Measurements from ENCODE around the gene LAIR2.

Gene LAIR2

GRCh38 chr19:54473071-54473891 is 29.4 kb upstream of the LAIR2 start, which contains the start of gene CDC42EP5:
TSS of gene CDC42EP5 (minus strand) at chr19:54473296. CDS start at chr19:54465547, 7,749 bp downstream.
- peaks cover 86% of the 10 kb centered on the region for H3K27me3 ChIP-seq (replicated peaks; ENCODE audit: insufficient read depth, low read length)
- TF ChIP-seq CTCF (IDR thresholded peaks at IDR 0.05; ENCODE audit: low read length) (no peak), EZH2phosphoT487 (IDR thresholded peaks at IDR 0.05; ENCODE audit: low read length) (no peak), EZH2 (optimal IDR thresholded peaks at IDR 0.05; ENCODE audit: low read depth, low read length) (no peak)
- H3K9me3 ChIP-seq (replicated peaks; ENCODE audit: insufficient read depth, low read length), result no peaks in the 10 kb centered on the region
- H3F3A ChIP-seq (ENCODE audit: insufficient read depth, low read length), result no peaks in the 10 kb centered on the region
- H2AFZ ChIP-seq (ENCODE audit: low read length), result no peak within 1 kb of the TSS
- H3K36me3 ChIP-seq (replicated peaks; ENCODE audit: insufficient read depth, low read length), result no peaks in the 10 kb centered on the region
- no peak within 1 kb of the TSS for H3K9ac ChIP-seq (ENCODE audit: low read length)
- no peak within 1 kb of the TSS for H3K27ac ChIP-seq (ENCODE audit: low read length)
- H3K4me2 ChIP-seq (ENCODE audit: low read depth, low read length), result no peak within 1 kb of the TSS
- no peaks in the 10 kb centered on the region for H3K4me1 ChIP-seq (ENCODE audit: low read length)
- H4K20me1 ChIP-seq (ENCODE audit: insufficient read depth, low read length), result no peaks in the 10 kb centered on the region
- DNase-seq, result no peak
- H3K4me3 ChIP-seq (ENCODE audit: low read length), result no peak within 1 kb of the TSS
- H3K79me2 ChIP-seq (ENCODE audit: low read length), result no peaks in the 10 kb centered on the region
- no peaks in the 10 kb centered on the region for H3K9me2 ChIP-seq (replicated peaks; ENCODE audit: insufficient read depth, low read length)

DNA sequence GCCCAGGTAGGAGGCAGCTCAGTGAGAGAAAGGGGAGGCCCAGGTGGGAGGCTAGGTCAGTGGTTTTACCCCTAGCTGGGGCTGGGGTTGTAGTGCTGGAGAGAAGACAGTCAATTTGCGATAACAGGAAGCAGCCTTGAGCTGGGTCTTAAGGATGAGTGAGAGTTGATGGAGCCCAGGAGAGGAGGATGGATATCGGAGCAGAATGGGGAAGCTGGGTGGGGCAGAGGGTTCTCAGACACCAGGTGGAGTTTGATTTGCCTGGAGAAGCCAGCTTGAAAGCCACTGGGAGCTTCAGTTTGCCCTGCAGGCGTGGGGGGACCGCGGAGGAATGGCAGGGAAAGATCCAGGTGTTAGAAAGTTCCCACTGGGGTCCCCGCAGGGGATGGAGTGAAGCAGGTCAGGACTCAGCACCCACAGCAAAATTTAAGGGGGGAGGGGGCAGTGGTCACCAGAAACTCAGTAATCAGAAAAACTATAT is 28.7 kb upstream of the LAIR2 start:
- Histone ChIP-seq H3K27me3 (replicated peaks; ENCODE audit: insufficient read depth, low read length) (peaks cover 82% of the 10 kb centered on the region), H3K4me1 (ENCODE audit: low read length) (no peaks in the 10 kb centered on the region), H3K9me2 (replicated peaks; ENCODE audit: insufficient read depth, low read length) (no peaks in the 10 kb centered on the region), H3K79me2 (ENCODE audit: low read length) (no peaks in the 10 kb centered on the region), H4K20me1 (ENCODE audit: insufficient read depth, low read length) (no peaks in the 10 kb centered on the region), H3K27ac (ENCODE audit: low read length) (no peak overlapping the region), H3K9me3 (replicated peaks; ENCODE audit: insufficient read depth, low read length) (no peaks in the 10 kb centered on the region), H3K9ac (ENCODE audit: low read length) (no peak overlapping the region), H3K4me2 (ENCODE audit: low read depth, low read length) (no peak overlapping the region), H3F3A (ENCODE audit: insufficient read depth, low read length) (no peaks in the 10 kb centered on the region), H3K4me3 (ENCODE audit: low read length) (no peak overlapping the region), H2AFZ (ENCODE audit: low read length) (no peak overlapping the region), H3K36me3 (replicated peaks; ENCODE audit: insufficient read depth, low read length) (no peaks in the 10 kb centered on the region)
- TF ChIP-seq CTCF (IDR thresholded peaks at IDR 0.05; ENCODE audit: low read length) (no peak), EZH2phosphoT487 (IDR thresholded peaks at IDR 0.05; ENCODE audit: low read length) (no peak), EZH2 (optimal IDR thresholded peaks at IDR 0.05; ENCODE audit: low read depth, low read length) (no peak)
- DNase-seq, result no peak

DNA sequence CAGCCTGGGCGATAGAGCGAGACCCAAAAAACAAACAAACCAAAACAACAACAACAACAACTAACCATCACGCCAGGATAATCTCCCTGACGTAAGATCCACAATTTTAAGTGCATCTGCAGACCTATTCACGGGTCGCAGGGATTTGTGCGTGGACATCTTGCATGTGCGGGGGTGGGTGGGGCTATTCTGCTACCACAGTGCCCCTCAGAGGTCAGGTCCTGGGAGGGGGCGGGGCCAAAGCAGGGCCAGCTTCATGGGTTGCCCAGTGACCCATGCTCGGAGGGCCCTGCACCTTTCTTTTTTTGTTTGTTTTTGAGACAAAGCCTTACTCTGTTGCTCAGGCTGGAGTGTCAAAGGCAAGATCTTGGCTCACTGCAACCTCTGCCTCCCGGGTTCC is 26.9 kb upstream of the LAIR2 start:
- H4K20me1 ChIP-seq (ENCODE audit: insufficient read depth, low read length), result no peaks in the 10 kb centered on the region
- no peaks in the 10 kb centered on the region for H3K9me3 ChIP-seq (replicated peaks; ENCODE audit: insufficient read depth, low read length)
- H3K4me2 ChIP-seq (ENCODE audit: low read depth, low read length), result no peak overlapping the region
- H3K4me1 ChIP-seq (ENCODE audit: low read length), result no peaks in the 10 kb centered on the region
- no peak for TF ChIP-seq EZH2phosphoT487 (IDR thresholded peaks at IDR 0.05; ENCODE audit: low read length)
- TF ChIP-seq CTCF (IDR thresholded peaks at IDR 0.05; ENCODE audit: low read length), result no peak
- no peak for TF ChIP-seq EZH2 (optimal IDR thresholded peaks at IDR 0.05; ENCODE audit: low read depth, low read length)
- no peak overlapping the region for H3K27ac ChIP-seq (ENCODE audit: low read length)
- H3F3A ChIP-seq (ENCODE audit: insufficient read depth, low read length), result no peaks in the 10 kb centered on the region
- no peaks in the 10 kb centered on the region for H3K36me3 ChIP-seq (replicated peaks; ENCODE audit: insufficient read depth, low read length)
- DNase-seq, result no peak
- H3K9me2 ChIP-seq (replicated peaks; ENCODE audit: insufficient read depth, low read length), result no peaks in the 10 kb centered on the region
- H2AFZ ChIP-seq (ENCODE audit: low read length), result no peak overlapping the region
- no peaks in the 10 kb centered on the region for H3K79me2 ChIP-seq (ENCODE audit: low read length)
- H3K4me3 ChIP-seq (ENCODE audit: low read length), result no peak overlapping the region
- H3K27me3 ChIP-seq (replicated peaks; ENCODE audit: insufficient read depth, low read length), result peaks cover 82% of the 10 kb centered on the region
- H3K9ac ChIP-seq (ENCODE audit: low read length), result no peak overlapping the region
